SHP77 (cell line): Measurements from ENCODE around the gene C17orf50.

Source experiments
- DNase-seq, 2 experiments: peaks; one replicate each; lab custom pipeline; 2025; lab: John Stamatoyannopoulos, UW

C17orf50 gene

GRCh38 chr17:35752945-35753764 lies 7.5 kb upstream of the C17orf50 start, which contains the start of gene GAS2L2:
GAS2L2 (minus strand) TSS chr17:35753239; CDS start chr17:35752850, 389 bp downstream.
- DNase-seq: no peak

GRCh38 chr17:35757243-35757642 lies 3.4 kb upstream of the C17orf50 start:
- no peak for DNase-seq

GRCh38 chr17:35761601-35762000 lies 914 bp downstream of the C17orf50 start:
- no peak for DNase-seq

GRCh38 chr17:35763767-35764122 lies 3.1 kb downstream of the C17orf50 start:
- no peak for DNase-seq

- peak; percentile 82 to 84 for DNase-seq
Measured at GRCh38 chr17:35764123-35764991, 3.7 kb downstream of the C17orf50 start.

GRCh38 chr17:35765086-35765710 lies 4.5 kb downstream of the C17orf50 start:
- DNase-seq: no peak

- no peak for DNase-seq
Measured at GRCh38 chr17:35765756-35766488, 5.2 kb downstream of the C17orf50 start.

GRCh38 chr17:35766489-35766877 lies 5.8 kb downstream of the C17orf50 start:
- no peak for DNase-seq

GRCh38 chr17:35766903-35767510 lies 6.3 kb downstream of the C17orf50 start:
- DNase-seq: no peak

- DNase-seq: no peak
Measured at GRCh38 chr17:35768797-35769196, 8.1 kb downstream of the C17orf50 start.

- DNase-seq: no peak
Measured at GRCh38 chr17:35769895-35770486, 9.3 kb downstream of the C17orf50 start.

GRCh38 chr17:35773129-35773528 lies 12.4 kb downstream of the C17orf50 start:
- no peak for DNase-seq

GRCh38 chr17:35773679-35774425 lies 13.2 kb downstream of the C17orf50 start:
- DNase-seq: no peak

- DNase-seq: no peak
Measured at GRCh38 chr17:35774499-35774898, 13.8 kb downstream of the C17orf50 start.

- DNase-seq: no peak
Measured at GRCh38 chr17:35775039-35775438, 14.4 kb downstream of the C17orf50 start.

GRCh38 chr17:35775583-35775982 lies 14.9 kb downstream of the C17orf50 start:
- no peak for DNase-seq

- DNase-seq: no peak
Measured at GRCh38 chr17:35778641-35779196, 18.0 kb downstream of the C17orf50 start.

GRCh38 chr17:35780950-35781349 lies 20.3 kb downstream of the C17orf50 start:
- DNase-seq: no peak

GRCh38 chr17:35784895-35785294 lies 24.2 kb downstream of the C17orf50 start:
- no peak for DNase-seq

GRCh38 chr17:35786941-35787432 lies 26.3 kb downstream of the C17orf50 start:
- DNase-seq: no peak
